Right atrium auricular region (tissue), 2 donors: ENCODE data around the gene PGA4. TPM values are rescaled to one million over a fixed set of nuclear protein-coding genes. Genes with fewer than 3 reads are reported as not detected.

Experiments
- DNase-seq: peaks from one replicate; pipeline ENCODE4 v3.0.0-alpha.2; 2019; ENCODE audit warnings: low spot score
- H3K27ac ChIP-seq, 2 donors: fragments of 200-600 bp; sonication (generic); 1 replicate in 1 of 2; 2 replicates in 1 of 2; pipeline ENCODE4 v1.5.1; 2016 to 2019
- H3K27me3 ChIP-seq, 2 donors: fragments of 200-600 bp; sonication (generic); one replicate each; pipeline versions ENCODE4 v1.5.1 to v1.6.0; 2017 to 2019
- H3K36me3 ChIP-seq: fragments of 200-600 bp; sonication (generic); one replicate; pipeline ENCODE4 v1.5.1; 2016
- H3K4me1 ChIP-seq, 2 donors: fragments of 200-600 bp; sonication (generic); one replicate each; pipeline versions ENCODE4 v1.5.1 to v1.6.0; 2017 to 2019
- H3K4me3 ChIP-seq, 2 donors: fragments of 200-600 bp; sonication (generic); 1 replicate in 1 of 2; 2 replicates in 1 of 2; pipeline ENCODE4 v1.5.1; 2017 to 2019; ENCODE audit warnings: mild to moderate bottlenecking in 1 of 2, moderate library complexity in 1 of 2
- H3K9me3 ChIP-seq, 2 donors: fragments of 200-600 bp; sonication (generic); one replicate each; pipeline ENCODE4 v1.5.1; 2019
- CTCF ChIP-seq, 2 donors: fragments of 200-600 bp; sonication (generic); IDR thresholded peaks; one replicate each; pipeline ENCODE4 v1.5.1; 2019; ENCODE audit warnings: antibody characterized with exemption in 2 of 2
- total RNA-seq, 2 donors: library from RNA; depleted of rRNA; stranded (reverse); fragments of >200 nt; gene quantifications; one replicate each; pipeline ENCODE4 v1.1.0, GENCODE V29; 2016

PGA4 gene
- total RNA-seq, 2 donors from 2014 or later: 0.56 TPM; not detected in 1

GRCh38 chr11:61189933-61190332 lies 32.2 kb upstream of the PGA4 start:
- Histone ChIP-seq H3K27ac (no peak overlapping the region), H3K9me3 (no peaks in the 10 kb centered on the region), H3K27me3 (no peaks in the 10 kb centered on the region), H3K36me3 (no peaks in the 10 kb centered on the region), H3K4me3 (no peak overlapping the region), H3K4me1 (no peaks in the 10 kb centered on the region)
- TF ChIP-seq CTCF (IDR thresholded peaks at IDR 0.05): no peak
- DNase-seq: no peak

GRCh38 chr11:61193596-61193995 lies 28.6 kb upstream of the PGA4 start:
- no peak overlapping the region for H3K27ac ChIP-seq
- DNase-seq: no peak
- H3K4me1 ChIP-seq: no peaks in the 10 kb centered on the region
- H3K9me3 ChIP-seq: no peaks in the 10 kb centered on the region
- no peak for TF ChIP-seq CTCF (IDR thresholded peaks at IDR 0.05)
- H3K27me3 ChIP-seq: no peaks in the 10 kb centered on the region
- H3K36me3 ChIP-seq: no peaks in the 10 kb centered on the region
- H3K4me3 ChIP-seq: no peak overlapping the region

GRCh38 chr11:61194169-61194671 lies 27.9 kb upstream of the PGA4 start:
- H3K4me3 ChIP-seq: no peak overlapping the region
- no peaks in the 10 kb centered on the region for H3K4me1 ChIP-seq
- no peak overlapping the region for H3K27ac ChIP-seq
- no peaks in the 10 kb centered on the region for H3K9me3 ChIP-seq
- no peaks in the 10 kb centered on the region for H3K36me3 ChIP-seq
- no peak for TF ChIP-seq CTCF (IDR thresholded peaks at IDR 0.05)
- H3K27me3 ChIP-seq: no peaks in the 10 kb centered on the region
- no peak for DNase-seq

GRCh38 chr11:61194981-61195695 lies 27.0 kb upstream of the PGA4 start:
- H3K27ac ChIP-seq: no peak overlapping the region
- H3K9me3 ChIP-seq: no peaks in the 10 kb centered on the region
- no peak for TF ChIP-seq CTCF (IDR thresholded peaks at IDR 0.05)
- no peak for DNase-seq
- H3K4me3 ChIP-seq: no peak overlapping the region
- H3K4me1 ChIP-seq: no peaks in the 10 kb centered on the region
- no peaks in the 10 kb centered on the region for H3K27me3 ChIP-seq
- H3K36me3 ChIP-seq: no peaks in the 10 kb centered on the region

GRCh38 chr11:61195719-61196118 lies 26.4 kb upstream of the PGA4 start:
- no peak overlapping the region for H3K27ac ChIP-seq
- H3K27me3 ChIP-seq: no peaks in the 10 kb centered on the region
- TF ChIP-seq CTCF (IDR thresholded peaks at IDR 0.05): no peak
- H3K36me3 ChIP-seq: no peaks in the 10 kb centered on the region
- no peak overlapping the region for H3K4me3 ChIP-seq
- H3K4me1 ChIP-seq: no peaks in the 10 kb centered on the region
- DNase-seq: no peak
- H3K9me3 ChIP-seq: no peaks in the 10 kb centered on the region

GRCh38 chr11:61198361-61198760 lies 23.8 kb upstream of the PGA4 start:
- H3K4me3 ChIP-seq: no peak overlapping the region
- no peak for TF ChIP-seq CTCF (IDR thresholded peaks at IDR 0.05)
- no peaks in the 10 kb centered on the region for H3K27me3 ChIP-seq
- H3K9me3 ChIP-seq: no peaks in the 10 kb centered on the region
- H3K4me1 ChIP-seq: no peaks in the 10 kb centered on the region
- no peak for DNase-seq
- H3K27ac ChIP-seq: no peak overlapping the region
- no peaks in the 10 kb centered on the region for H3K36me3 ChIP-seq
